Fibroblast of lung (primary cell): ENCODE results near the gene HELB.

Experiments used
- EZH2 ChIP-seq: IDR thresholded peaks from 2 replicates; pipeline ENCODE4 v1.5.1; 2012; ENCODE audit warnings: low read length, control low read depth, mild to moderate bottlenecking; ENCODE audit errors: missing control alignments
- TF ChIP-seq, protein P1 (sequence below), 2 donors: IDR thresholded peaks in 1 of 2; conservative IDR thresholded peaks in 1 of 2; 1 replicate in 1 of 2; 2 replicates in 1 of 2; pipeline ENCODE4 v1.5.1; 2011 to 2012; ENCODE audit warnings: low read length in 2 of 2, control low read depth in 1 of 2, inconsistent platforms in 1 of 2, low read depth in 1 of 2, mild to moderate bottlenecking in 1 of 2

DNA sequence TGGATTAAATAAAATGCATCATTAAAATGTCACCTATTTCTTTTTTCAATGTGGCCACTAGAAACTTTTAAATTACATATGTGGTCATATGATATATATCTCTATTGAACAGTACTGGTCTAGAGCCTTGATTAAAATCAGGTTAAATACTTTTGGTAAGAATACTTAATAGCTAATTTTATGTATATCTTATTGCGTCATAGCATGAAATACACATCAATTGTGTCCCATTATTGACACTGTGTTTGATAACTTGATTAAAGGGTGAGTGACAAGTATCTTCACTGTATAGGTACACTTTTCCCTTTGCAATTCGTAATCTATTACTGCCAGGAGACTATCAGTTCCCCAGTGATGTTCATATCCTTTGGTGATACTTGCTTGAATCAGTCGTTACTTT, 4.4 kb upstream of the HELB start:
- TF ChIP-seq, protein P1, sequence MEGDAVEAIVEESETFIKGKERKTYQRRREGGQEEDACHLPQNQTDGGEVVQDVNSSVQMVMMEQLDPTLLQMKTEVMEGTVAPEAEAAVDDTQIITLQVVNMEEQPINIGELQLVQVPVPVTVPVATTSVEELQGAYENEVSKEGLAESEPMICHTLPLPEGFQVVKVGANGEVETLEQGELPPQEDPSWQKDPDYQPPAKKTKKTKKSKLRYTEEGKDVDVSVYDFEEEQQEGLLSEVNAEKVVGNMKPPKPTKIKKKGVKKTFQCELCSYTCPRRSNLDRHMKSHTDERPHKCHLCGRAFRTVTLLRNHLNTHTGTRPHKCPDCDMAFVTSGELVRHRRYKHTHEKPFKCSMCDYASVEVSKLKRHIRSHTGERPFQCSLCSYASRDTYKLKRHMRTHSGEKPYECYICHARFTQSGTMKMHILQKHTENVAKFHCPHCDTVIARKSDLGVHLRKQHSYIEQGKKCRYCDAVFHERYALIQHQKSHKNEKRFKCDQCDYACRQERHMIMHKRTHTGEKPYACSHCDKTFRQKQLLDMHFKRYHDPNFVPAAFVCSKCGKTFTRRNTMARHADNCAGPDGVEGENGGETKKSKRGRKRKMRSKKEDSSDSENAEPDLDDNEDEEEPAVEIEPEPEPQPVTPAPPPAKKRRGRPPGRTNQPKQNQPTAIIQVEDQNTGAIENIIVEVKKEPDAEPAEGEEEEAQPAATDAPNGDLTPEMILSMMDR (conservative IDR thresholded peaks at IDR 0.05 in 1 of 2, IDR thresholded peaks at IDR 0.05 in 1 of 2; ENCODE audit: low read depth in 1 of 2, low read length in 2 of 2), result no peak
- no peak for TF ChIP-seq EZH2
